GM12892 (cell line): Measurements from ENCODE around the gene DLL4.

Experiments
- POLR2A ChIP-seq: IDR thresholded peaks from 2 replicates; pipeline ENCODE4 v1.6.1; 2011; ENCODE audit warnings: low read depth, low read length, control low read depth
- POLR2AphosphoS5 ChIP-seq: IDR thresholded peaks from 2 replicates; pipeline ENCODE4 v1.6.1; 2011; ENCODE audit warnings: low read depth, low read length, control low read depth
- TAF1 ChIP-seq: IDR thresholded peaks from 2 replicates; pipeline ENCODE4 v1.6.1; 2011; ENCODE audit warnings: low read depth, mild to moderate bottlenecking, control low read depth, low read length, borderline replicate concordance

- TF ChIP-seq TAF1 (no peak), POLR2A (no peak), POLR2AphosphoS5 (no peak)
Measured at GRCh38 chr15:40974879-40975278, 45.7 kb downstream of the DLL4 start.
